ENCODE data around the gene BCL2L15. TPM values are rescaled to one million over a fixed set of nuclear protein-coding genes. Genes with fewer than 3 reads are reported as not detected.

Gene BCL2L15
- total RNA-seq, 2 donors from 2014 or later: 0.46 to 92.5 TPM

DNA sequence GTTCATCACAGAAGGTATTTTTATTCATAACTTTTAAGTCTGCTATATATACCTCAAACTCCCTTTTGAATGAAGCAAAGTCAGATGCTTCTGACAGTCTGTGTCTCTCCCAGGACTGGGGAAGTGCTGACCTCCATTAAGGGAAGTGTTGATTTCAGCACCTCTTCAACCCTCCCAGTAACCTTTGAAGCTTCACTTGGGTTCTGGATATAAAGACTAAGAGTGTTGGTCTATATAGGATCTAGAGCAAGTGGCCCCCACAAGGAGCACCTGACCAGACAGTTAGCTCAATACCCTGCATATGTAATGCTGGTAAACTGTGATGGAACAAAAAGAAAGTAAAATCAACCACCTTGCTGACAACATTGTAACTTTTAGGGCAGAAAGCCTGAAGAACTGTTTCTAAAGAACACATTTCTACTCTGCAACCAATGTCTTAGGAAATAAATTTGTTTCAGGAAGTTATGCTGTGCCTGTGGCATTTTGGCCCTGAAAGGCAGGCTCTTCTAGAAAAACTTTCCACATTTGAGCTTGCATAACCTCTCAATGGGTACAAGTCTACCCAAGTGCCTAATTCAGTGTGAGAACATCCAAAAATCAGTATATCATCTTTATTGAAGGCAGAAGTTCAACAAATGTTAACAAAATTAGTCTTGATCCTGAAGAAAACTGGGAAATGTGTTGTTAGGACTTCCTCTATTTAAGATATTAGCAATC, 15.0 kb downstream of the BCL2L15 start:
- intact Hi-C loops (cut with DNase I): no loop called here
- H3K27me3 ChIP-seq (replicated peaks; ENCODE audit: insufficient read depth): no peaks in the 10 kb centered on the region
- no peak for DNase-seq (ENCODE audit: low spot score)

DNA sequence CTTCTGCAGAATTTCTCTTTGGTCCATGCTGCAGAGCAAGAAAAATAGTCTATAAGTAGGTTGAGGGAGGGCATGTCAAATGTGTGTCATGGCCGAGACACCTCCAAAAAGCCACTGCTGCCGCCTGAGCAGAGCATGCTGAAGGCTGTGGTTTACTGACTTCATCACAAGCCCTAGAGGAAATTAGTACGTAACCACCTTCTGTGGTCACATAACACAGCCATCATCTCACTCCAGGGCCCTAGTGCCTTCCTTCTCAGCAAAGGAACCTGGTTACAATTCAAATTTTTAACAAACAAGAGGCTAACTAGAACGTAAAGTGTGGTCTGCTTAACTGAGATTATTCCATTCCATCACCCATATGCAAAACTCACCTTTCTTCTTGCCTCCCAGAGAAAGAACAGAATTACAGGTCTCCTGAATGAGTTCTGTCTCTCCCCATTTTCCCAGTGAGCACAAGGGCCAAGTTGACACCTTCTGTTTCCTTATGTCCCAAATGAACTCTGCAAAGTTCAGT, 15.7 kb downstream of the BCL2L15 start, which contains the start of gene PTPN22:
Gene PTPN22 (minus strand): TSS at position 116 of the 517 bp plus-strand sequence.
- no peaks in the 10 kb centered on the region for H3K4me1 ChIP-seq (replicated peaks)
- H3K4me3 ChIP-seq: no peak within 1 kb of the TSS
- no peaks in the 10 kb centered on the region for H3K9me3 ChIP-seq
- H3K36me3 ChIP-seq: no peaks in the 10 kb centered on the region
- 67% methylated on average over 4 of the region's 4 CpGs for WGBS
- peak; percentile 6 for DNase-seq (ENCODE audit: low spot score)
- intact Hi-C loops (cut with DNase I): no loop called here
- no peak within 1 kb of the TSS for H3K27ac ChIP-seq
- H3K27me3 ChIP-seq (replicated peaks; ENCODE audit: insufficient read depth): no peaks in the 10 kb centered on the region
- no peak for TF ChIP-seq POLR2A (IDR thresholded peaks at IDR 0.05)

More for the DNA sequence above, 15.0 kb downstream of the BCL2L15 start:
- H3K27ac ChIP-seq: no peak overlapping the region
- H3K36me3 ChIP-seq: no peaks in the 10 kb centered on the region
- no peak overlapping the region for H3K4me3 ChIP-seq
- H3K4me1 ChIP-seq (replicated peaks): no peaks in the 10 kb centered on the region
- TF ChIP-seq POLR2AphosphoS5 (IDR thresholded peaks at IDR 0.05) (no peak), POLR2A (IDR thresholded peaks at IDR 0.05) (no peak)
- TF ChIP-seq, protein P1, sequence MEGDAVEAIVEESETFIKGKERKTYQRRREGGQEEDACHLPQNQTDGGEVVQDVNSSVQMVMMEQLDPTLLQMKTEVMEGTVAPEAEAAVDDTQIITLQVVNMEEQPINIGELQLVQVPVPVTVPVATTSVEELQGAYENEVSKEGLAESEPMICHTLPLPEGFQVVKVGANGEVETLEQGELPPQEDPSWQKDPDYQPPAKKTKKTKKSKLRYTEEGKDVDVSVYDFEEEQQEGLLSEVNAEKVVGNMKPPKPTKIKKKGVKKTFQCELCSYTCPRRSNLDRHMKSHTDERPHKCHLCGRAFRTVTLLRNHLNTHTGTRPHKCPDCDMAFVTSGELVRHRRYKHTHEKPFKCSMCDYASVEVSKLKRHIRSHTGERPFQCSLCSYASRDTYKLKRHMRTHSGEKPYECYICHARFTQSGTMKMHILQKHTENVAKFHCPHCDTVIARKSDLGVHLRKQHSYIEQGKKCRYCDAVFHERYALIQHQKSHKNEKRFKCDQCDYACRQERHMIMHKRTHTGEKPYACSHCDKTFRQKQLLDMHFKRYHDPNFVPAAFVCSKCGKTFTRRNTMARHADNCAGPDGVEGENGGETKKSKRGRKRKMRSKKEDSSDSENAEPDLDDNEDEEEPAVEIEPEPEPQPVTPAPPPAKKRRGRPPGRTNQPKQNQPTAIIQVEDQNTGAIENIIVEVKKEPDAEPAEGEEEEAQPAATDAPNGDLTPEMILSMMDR (IDR thresholded peaks at IDR 0.05): no peak
- H3K9me3 ChIP-seq: no peaks in the 10 kb centered on the region

- 85% methylated on average over 3 of the region's 3 CpGs for WGBS
- no peak overlapping the region for H3K27ac ChIP-seq
- intact Hi-C loops (cut with DNase I): no loop called here
Measured at GRCh38 chr1:113870778-113871177, 16.6 kb downstream of the BCL2L15 start.

GRCh38 chr1:113868387-113869083, 18.8 kb downstream of the BCL2L15 start:
- 92% methylated on average over 4 of the region's 4 CpGs for WGBS
- no peaks in the 10 kb centered on the region for H3K9me3 ChIP-seq
- no peak overlapping the region for H3K27ac ChIP-seq
- no peak overlapping the region for H3K4me3 ChIP-seq
- intact Hi-C loops (cut with DNase I): no loop called here
- no peaks in the 10 kb centered on the region for H3K27me3 ChIP-seq (replicated peaks; ENCODE audit: insufficient read depth)
- no peaks in the 10 kb centered on the region for H3K4me1 ChIP-seq (replicated peaks)
- TF ChIP-seq POLR2A (IDR thresholded peaks at IDR 0.05): no peak
- TF ChIP-seq, protein P1 (IDR thresholded peaks at IDR 0.05): no peak
- no peak for TF ChIP-seq POLR2AphosphoS5 (IDR thresholded peaks at IDR 0.05)
- DNase-seq (ENCODE audit: low spot score): no peak
- H3K36me3 ChIP-seq: no peaks in the 10 kb centered on the region

More at GRCh38 chr1:113870778-113871177, 16.6 kb downstream of the BCL2L15 start:
- Histone ChIP-seq H3K36me3 (no peaks in the 10 kb centered on the region), H3K4me3 (no peak overlapping the region), H3K27me3 (replicated peaks; ENCODE audit: insufficient read depth) (no peaks in the 10 kb centered on the region), H3K9me3 (no peaks in the 10 kb centered on the region), H3K4me1 (replicated peaks) (no peaks in the 10 kb centered on the region)
- TF ChIP-seq POLR2AphosphoS5 (IDR thresholded peaks at IDR 0.05): no peak
- TF ChIP-seq, protein P1 (IDR thresholded peaks at IDR 0.05): no peak
- no peak for DNase-seq (ENCODE audit: low spot score)

GRCh38 chr1:113861641-113862040, 25.7 kb downstream of the BCL2L15 start:
- H3K4me1 ChIP-seq (replicated peaks): no peaks in the 10 kb centered on the region
- no peaks in the 10 kb centered on the region for H3K27me3 ChIP-seq (replicated peaks; ENCODE audit: insufficient read depth)
- no peak overlapping the region for H3K27ac ChIP-seq
- no peaks in the 10 kb centered on the region for H3K9me3 ChIP-seq
- intact Hi-C loops (cut with DNase I): no loop called here
- no peak for DNase-seq (ENCODE audit: low spot score)
- H3K4me3 ChIP-seq: no peak overlapping the region
- TF ChIP-seq POLR2A (IDR thresholded peaks at IDR 0.05): no peak
- H3K36me3 ChIP-seq: no peaks in the 10 kb centered on the region
- WGBS: 84% methylated on average over 5 of the region's 5 CpGs

Measured in prostate gland (tissue), 2 donors.